Tibial nerve (tissue), 4 donors: Measurements from ENCODE around the gene IL16. TPM values are rescaled to one million over a fixed set of nuclear protein-coding genes. Genes with fewer than 3 reads are reported as not detected.

Experiments
- DNase-seq, 2 donors: peaks; one replicate each; pipeline ENCODE4 v3.0.0-alpha.2; 2019; ENCODE audit warnings: low spot score in 2 of 2
- H3K27ac ChIP-seq, 4 donors: fragments of 200-600 bp; sonication (generic) in 3 of 4; one replicate each; pipeline ENCODE4 v1.5.1; 2017 to 2019; ENCODE audit warnings: mild to moderate bottlenecking in 1 of 4
- H3K27me3 ChIP-seq, 2 donors: fragments of 200-600 bp; sonication (generic) in 1 of 2; one replicate each; pipeline versions ENCODE4 v1.5.1 to v1.6.0; 2017 to 2019
- H3K36me3 ChIP-seq, 3 donors: fragments of 200-600 bp; sonication (generic); one replicate each; pipeline ENCODE4 v1.5.1; 2018 to 2019
- H3K4me1 ChIP-seq, 4 donors: fragments of 200-600 bp; sonication (generic) in 3 of 4; one replicate each; pipeline ENCODE4 v1.5.1; 2017 to 2019
- H3K4me3 ChIP-seq, 4 donors: fragments of 200-600 bp; sonication (generic) in 3 of 4; one replicate each; pipeline ENCODE4 v1.5.1; 2017 to 2019; ENCODE audit warnings: mild to moderate bottlenecking in 1 of 4, moderate library complexity in 1 of 4
- H3K9me3 ChIP-seq, 4 donors: fragments of 200-600 bp; sonication (generic) in 3 of 4; one replicate each; pipeline ENCODE4 v1.5.1; 2017 to 2019
- EP300 ChIP-seq, 2 donors: sonication (generic); formaldehyde crosslinking; IDR thresholded peaks; one replicate each; pipeline ENCODE4 v1.6.1; 2017; ENCODE audit warnings: antibody characterized with exemption in 2 of 2, mild to moderate bottlenecking in 1 of 2
- POLR2A ChIP-seq, 2 donors: fragments of 450-650 bp; IDR thresholded peaks; one replicate each; pipeline ENCODE4 v1.6.1; 2017; ENCODE audit warnings: antibody characterized with exemption in 2 of 2, mild to moderate bottlenecking in 2 of 2, moderate library complexity in 2 of 2
- WGBS, 2 donors: methylation state at CpG; one replicate each; pipeline ENCODE4 v1.1.5; 2018; 5-methylcytosine and 5-hydroxymethylcytosine counted together
- total RNA-seq, 4 donors: library from RNA; depleted of rRNA; stranded (reverse); fragments of >200 nt; gene quantifications; one replicate each; pipeline ENCODE4 v1.1.0, GENCODE V29; 2016
- TF ChIP-seq, protein P1 (sequence below), 5 experiments: fragments of 200-600 bp in 3 of 5; fragments of 450-650 bp in 2 of 5; sonication (generic) in 3 of 5; IDR thresholded peaks; one replicate each; pipeline ENCODE4 v1.5.1; 2016 to 2019; ENCODE audit warnings: antibody characterized with exemption in 5 of 5, mild to moderate bottlenecking in 3 of 5, moderate library complexity in 2 of 5

IL16 gene
- total RNA-seq, 4 donors from 2014 or later: 69.3 to 80.2 (median 75.1) TPM

DNA sequence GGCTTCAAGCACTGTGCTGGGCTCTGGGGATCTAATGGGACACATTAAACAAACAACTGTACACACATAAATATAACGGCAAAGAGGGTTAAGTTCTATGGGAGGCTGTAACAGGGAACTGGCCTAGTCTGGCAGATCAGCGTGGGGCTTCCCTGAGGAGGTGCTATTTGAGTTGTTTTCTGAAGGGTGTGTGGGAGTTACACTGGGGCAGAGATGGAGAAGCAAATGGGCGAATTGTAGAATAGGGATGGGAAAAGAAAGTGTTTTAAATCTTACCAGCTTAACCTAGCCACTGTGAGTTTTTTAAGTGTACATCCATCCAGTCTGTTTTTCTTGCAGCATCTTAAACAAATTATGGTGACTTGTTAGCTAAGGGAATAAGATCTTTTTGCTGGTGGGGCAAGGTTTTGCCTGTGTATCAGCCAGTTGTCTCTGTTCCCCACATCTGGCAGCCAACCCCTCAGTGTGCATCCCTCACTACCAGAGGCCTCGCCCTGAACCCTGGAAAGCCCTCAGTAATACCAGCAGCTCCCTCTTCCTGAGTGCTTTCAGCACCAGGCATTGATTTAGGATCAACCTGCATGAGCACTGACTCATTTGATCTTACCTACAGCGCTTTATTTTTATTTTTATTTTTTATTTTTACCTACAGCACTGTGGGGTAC lies 10.9 kb upstream of the IL16 start:
- peak overlapping the region in 3 of 4 donors; percentile 33 to 85 (median 85) for H3K27ac ChIP-seq
- H3K27me3 ChIP-seq: no peaks in the 10 kb centered on the region
- no peaks in the 10 kb centered on the region for H3K9me3 ChIP-seq
- no peaks in the 10 kb centered on the region for H3K36me3 ChIP-seq
- TF ChIP-seq POLR2A (IDR thresholded peaks at IDR 0.05): no peak
- TF ChIP-seq, protein P1, sequence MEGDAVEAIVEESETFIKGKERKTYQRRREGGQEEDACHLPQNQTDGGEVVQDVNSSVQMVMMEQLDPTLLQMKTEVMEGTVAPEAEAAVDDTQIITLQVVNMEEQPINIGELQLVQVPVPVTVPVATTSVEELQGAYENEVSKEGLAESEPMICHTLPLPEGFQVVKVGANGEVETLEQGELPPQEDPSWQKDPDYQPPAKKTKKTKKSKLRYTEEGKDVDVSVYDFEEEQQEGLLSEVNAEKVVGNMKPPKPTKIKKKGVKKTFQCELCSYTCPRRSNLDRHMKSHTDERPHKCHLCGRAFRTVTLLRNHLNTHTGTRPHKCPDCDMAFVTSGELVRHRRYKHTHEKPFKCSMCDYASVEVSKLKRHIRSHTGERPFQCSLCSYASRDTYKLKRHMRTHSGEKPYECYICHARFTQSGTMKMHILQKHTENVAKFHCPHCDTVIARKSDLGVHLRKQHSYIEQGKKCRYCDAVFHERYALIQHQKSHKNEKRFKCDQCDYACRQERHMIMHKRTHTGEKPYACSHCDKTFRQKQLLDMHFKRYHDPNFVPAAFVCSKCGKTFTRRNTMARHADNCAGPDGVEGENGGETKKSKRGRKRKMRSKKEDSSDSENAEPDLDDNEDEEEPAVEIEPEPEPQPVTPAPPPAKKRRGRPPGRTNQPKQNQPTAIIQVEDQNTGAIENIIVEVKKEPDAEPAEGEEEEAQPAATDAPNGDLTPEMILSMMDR (IDR thresholded peaks at IDR 0.05): no peak
- TF ChIP-seq EP300 (IDR thresholded peaks at IDR 0.05): no peak
- 72 to 78% methylated on average over 5 of the region's 5 CpGs for WGBS, 2 donors
- H3K4me1 ChIP-seq: peaks cover 0 to 73% (median 11%) of the 10 kb centered on the region in 4 donors
- DNase-seq: peak in 1 of 2 donors; percentile 2
- H3K4me3 ChIP-seq: peak overlapping the region in 1 of 4 donors; percentile 53

DNA sequence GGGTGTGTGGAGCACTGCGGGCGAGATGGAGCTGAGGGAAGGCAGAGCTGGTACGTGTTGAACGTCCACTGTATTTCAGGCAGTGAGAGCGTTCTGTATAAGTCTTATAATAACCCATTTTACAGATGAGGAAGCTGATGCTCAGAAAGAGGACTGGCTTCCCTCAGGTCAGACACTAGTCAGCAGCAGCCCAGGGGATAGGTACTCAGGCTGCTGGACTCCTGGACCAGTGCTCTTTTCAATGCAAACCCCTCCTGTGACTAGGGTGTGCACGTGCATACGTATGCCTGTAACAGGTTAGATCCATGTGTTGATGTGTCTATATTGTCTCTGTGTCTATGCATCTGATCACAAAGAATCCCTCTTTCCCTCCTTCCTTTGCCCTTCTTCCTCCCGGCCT lies 8.3 kb upstream of the IL16 start:
- H3K4me1 ChIP-seq: peaks cover 0 to 58% (median 13%) of the 10 kb centered on the region in 4 donors

DNA sequence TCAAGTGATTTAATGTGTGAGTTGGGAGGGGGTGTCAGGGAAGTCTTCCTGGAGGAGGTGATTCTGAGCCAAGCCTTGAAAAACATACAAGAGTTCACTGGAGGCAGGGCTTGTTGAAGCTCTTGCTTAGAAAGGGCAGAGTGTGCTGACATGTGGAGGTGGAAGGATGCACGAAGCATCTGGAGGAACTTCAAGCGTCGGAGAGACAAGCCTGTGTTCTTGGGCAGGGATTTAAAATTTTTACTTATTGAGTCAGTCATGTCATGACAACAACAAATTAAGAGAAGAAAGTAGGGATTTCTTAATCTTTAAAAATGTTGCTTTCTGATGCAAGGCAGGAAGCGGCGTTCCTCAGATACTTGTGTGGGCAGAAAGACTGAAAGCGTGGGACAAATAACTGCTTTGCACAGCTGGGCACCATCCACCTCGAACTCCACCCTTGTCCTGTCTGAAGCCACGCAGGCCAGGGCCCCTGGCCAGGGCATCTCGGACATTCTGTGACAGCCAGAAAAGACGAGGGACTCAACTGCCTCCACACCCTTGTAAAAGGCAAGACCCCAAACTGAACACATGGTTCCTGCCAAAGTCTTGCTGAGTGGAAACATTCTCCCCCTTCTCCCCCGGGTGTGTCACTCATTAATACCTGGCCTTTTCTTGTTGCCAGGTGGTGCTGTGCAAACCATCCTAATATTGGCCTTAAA lies 6.9 kb upstream of the IL16 start:
- no peak overlapping the region for H3K4me3 ChIP-seq
- peak; percentile 61 to 65 for DNase-seq
- no peaks in the 10 kb centered on the region for H3K27me3 ChIP-seq
- H3K4me1 ChIP-seq: peaks cover 0 to 54% (median 13%) of the 10 kb centered on the region in 4 donors
- TF ChIP-seq POLR2A (IDR thresholded peaks at IDR 0.05) (no peak), EP300 (IDR thresholded peaks at IDR 0.05) (peak in 1 of 2 donors; percentile 87)
- TF ChIP-seq, protein P1 (IDR thresholded peaks at IDR 0.05): no peak
- no peaks in the 10 kb centered on the region for H3K9me3 ChIP-seq
- 23 to 30% methylated on average over 11 of the region's 11 CpGs for WGBS, 2 donors
- H3K27ac ChIP-seq: peak overlapping the region; percentile 67 to 89 (median 78)
- no peaks in the 10 kb centered on the region for H3K36me3 ChIP-seq

More for the DNA sequence above, 8.3 kb upstream of the IL16 start:
- H3K36me3 ChIP-seq: no peaks in the 10 kb centered on the region
- H3K9me3 ChIP-seq: no peaks in the 10 kb centered on the region
- TF ChIP-seq EP300 (IDR thresholded peaks at IDR 0.05): no peak
- TF ChIP-seq, protein P1 (IDR thresholded peaks at IDR 0.05): no peak
- DNase-seq: no peak
- 92 to 93% methylated on average over 8 of the region's 8 CpGs for WGBS, 2 donors
- H3K4me3 ChIP-seq: no peak overlapping the region
- H3K27me3 ChIP-seq: no peaks in the 10 kb centered on the region
- peak overlapping the region; percentile 20 to 89 (median 66) for H3K27ac ChIP-seq

DNA sequence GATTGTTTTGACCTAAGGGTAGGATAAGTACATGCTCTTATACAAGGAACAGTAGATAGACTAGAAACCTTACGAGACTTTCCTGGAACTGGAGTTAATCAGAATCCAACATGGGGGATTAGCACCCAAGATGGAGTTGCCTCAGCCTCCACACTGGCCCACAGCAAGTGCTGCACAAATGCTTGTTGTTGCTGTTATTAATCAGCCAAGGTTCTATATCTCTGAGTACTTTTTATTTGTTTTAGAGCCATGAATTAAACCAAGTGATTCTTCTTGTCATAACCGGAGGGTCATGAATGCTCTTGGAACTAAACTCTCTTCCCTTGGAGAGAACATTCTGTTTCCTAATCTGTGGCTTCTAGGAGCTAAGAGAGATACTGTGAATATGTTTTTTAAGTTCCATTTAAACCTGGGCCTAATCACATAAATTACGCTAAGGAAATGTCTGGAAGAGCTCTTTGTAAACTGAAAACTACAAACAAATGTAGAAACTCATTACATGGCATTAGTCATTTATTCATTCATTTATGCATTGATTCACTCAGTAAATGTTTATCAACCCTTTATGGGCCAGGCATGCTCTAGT lies 5.7 kb upstream of the IL16 start:
- no peaks in the 10 kb centered on the region for H3K27me3 ChIP-seq
- H3K9me3 ChIP-seq: no peaks in the 10 kb centered on the region
- no peak for DNase-seq
- H3K4me1 ChIP-seq: peaks cover 0 to 63% (median 15%) of the 10 kb centered on the region in 4 donors
- no peaks in the 10 kb centered on the region for H3K36me3 ChIP-seq
- whole genome bisulfite sequencing, 2 donors: 84 to 85% methylated on average over 3 of the region's 3 CpGs
- H3K27ac ChIP-seq: peak overlapping the region; percentile 67 to 89 (median 78)
- TF ChIP-seq EP300 (IDR thresholded peaks at IDR 0.05): peak in 1 of 2 donors; percentile 21
- no peak for TF ChIP-seq POLR2A (IDR thresholded peaks at IDR 0.05)
- no peak overlapping the region for H3K4me3 ChIP-seq

DNA sequence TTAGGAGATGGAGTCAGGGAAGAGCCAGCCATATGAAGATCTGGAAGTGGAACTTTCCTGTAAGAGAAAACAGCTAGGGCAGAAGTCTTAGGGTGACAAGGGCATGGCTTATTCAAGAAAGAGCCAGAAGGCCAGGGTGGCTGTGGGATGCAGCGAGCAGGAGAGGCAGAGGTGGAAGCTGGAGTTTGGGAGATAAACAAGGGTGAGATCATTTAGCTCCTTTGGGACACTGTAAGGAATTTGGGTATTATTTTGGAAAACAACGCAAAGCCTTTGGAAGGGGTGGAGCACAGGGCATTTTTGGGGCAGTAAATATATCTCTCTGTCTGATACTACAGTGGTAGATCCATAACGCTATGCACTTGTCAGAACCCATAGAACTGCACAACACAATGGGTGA lies 5.0 kb upstream of the IL16 start:
- Histone ChIP-seq H3K27me3 (no peaks in the 10 kb centered on the region), H3K9me3 (no peaks in the 10 kb centered on the region), H3K27ac (peak overlapping the region; percentile 36 to 89 (median 66)), H3K4me3 (no peak overlapping the region), H3K36me3 (no peaks in the 10 kb centered on the region), H3K4me1 (peaks cover 0 to 61% (median 15%) of the 10 kb centered on the region in 4 donors)
- WGBS, 2 donors: 82% methylated on average over 3 of the region's 3 CpGs
- DNase-seq: no peak
- TF ChIP-seq POLR2A (IDR thresholded peaks at IDR 0.05) (no peak), EP300 (IDR thresholded peaks at IDR 0.05) (no peak)
- TF ChIP-seq, protein P1 (IDR thresholded peaks at IDR 0.05): no peak
